D721Med (cell line): Measurements from ENCODE around the gene RAB36.

ENCODE experiments used
- DNase-seq: peaks from one replicate; pipeline ENCODE4 v3.0.0; 2011; ENCODE audit warnings: low spot score; ENCODE audit not compliant: insufficient read length
- FAIRE-seq: peaks from 2 replicates; lab custom pipeline; 2011; peaks lifted over from hg19 to GRCh38; lab: Jason Lieb, UNC
- TF ChIP-seq, protein P1 (sequence below): IDR thresholded peaks from 2 replicates; pipeline ENCODE4 v1.5.1; 2012; ENCODE audit warnings: mild to moderate bottlenecking, control low read depth; ENCODE audit not compliant: insufficient read depth; ENCODE audit errors: missing control alignments

Gene RAB36

DNA sequence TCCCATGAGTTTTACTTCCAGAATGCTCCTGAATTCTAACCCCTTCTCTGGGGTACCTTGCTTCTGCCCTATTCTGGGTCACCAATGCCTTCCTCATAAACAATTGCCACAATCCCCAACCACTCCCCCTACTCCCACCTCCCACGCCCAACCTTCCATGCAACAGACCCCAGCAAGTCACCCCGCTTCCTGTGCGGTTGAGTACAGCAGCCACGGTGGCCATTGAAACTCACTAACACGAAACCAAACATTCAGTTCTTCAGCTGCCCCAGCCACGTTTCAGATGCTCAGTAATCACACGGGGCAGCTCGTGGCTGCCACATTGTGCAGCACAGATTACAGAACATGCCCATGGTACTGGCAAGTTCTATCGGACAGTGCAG is 31.4 kb downstream of the RAB36 start:
- TF ChIP-seq, protein P1, sequence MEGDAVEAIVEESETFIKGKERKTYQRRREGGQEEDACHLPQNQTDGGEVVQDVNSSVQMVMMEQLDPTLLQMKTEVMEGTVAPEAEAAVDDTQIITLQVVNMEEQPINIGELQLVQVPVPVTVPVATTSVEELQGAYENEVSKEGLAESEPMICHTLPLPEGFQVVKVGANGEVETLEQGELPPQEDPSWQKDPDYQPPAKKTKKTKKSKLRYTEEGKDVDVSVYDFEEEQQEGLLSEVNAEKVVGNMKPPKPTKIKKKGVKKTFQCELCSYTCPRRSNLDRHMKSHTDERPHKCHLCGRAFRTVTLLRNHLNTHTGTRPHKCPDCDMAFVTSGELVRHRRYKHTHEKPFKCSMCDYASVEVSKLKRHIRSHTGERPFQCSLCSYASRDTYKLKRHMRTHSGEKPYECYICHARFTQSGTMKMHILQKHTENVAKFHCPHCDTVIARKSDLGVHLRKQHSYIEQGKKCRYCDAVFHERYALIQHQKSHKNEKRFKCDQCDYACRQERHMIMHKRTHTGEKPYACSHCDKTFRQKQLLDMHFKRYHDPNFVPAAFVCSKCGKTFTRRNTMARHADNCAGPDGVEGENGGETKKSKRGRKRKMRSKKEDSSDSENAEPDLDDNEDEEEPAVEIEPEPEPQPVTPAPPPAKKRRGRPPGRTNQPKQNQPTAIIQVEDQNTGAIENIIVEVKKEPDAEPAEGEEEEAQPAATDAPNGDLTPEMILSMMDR, result no peak
- no peak for DNase-seq
- no peak for FAIRE-seq

DNA sequence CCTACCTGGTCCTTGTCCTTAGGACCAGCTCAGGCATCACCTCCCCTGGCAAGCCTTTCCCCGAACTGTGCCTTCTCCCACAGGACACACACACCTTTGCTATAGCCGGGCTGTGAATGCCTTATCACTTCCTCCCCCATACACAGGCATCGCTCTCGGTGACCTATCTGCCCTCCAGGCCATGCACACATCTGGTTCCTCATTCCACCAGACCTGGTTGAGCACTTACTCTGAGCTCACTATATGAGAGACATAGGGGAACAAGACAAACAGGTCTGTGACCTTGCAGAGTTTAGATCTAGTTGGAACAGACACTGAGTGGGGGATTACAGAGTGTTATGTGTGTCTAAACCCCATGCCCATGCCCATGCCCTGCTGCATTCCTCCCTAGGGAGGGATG is 31.9 kb downstream of the RAB36 start:
- no peak for FAIRE-seq

DNA sequence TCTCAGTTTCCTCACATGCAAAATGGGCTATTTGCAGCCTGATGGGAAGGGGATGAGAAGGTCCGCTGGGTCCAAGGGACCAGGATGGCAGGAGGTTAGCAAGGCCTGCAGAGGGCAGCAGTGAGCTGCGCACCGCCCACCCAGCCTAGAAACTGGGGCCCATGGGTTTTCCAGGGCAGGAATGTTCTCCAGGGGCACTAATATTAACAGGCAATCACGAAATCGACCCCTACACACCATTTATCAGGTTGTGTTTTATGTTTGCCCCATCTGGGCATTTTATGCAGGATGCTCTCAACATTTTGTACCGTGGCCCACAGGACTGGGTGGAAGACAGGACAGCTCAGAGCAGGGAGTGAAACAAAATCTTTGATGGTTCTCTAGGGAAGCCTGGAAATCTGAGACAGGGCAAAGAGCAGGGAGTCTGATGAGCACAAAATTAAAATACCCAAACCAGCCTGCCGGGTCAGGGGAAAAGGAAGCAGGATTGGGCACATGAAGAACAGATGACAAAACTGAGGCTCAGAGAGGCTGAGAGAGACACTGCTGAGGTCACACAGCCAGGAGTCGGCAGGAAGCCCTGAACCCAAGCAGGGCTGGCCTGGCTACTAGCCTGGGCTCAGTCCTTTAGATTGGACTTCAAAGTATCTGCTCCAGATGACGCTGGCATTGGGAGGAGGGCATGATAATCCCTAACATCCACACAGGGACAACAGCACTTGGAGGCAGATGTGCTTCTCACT is 33.4 kb downstream of the RAB36 start:
- DNase-seq (peak; percentile 83), FAIRE-seq (no peak)
- TF ChIP-seq, protein P1, result peak; percentile 89

More for the DNA sequence above, 31.9 kb downstream of the RAB36 start:
- no peak for DNase-seq
- TF ChIP-seq, protein P1, result no peak

DNA sequence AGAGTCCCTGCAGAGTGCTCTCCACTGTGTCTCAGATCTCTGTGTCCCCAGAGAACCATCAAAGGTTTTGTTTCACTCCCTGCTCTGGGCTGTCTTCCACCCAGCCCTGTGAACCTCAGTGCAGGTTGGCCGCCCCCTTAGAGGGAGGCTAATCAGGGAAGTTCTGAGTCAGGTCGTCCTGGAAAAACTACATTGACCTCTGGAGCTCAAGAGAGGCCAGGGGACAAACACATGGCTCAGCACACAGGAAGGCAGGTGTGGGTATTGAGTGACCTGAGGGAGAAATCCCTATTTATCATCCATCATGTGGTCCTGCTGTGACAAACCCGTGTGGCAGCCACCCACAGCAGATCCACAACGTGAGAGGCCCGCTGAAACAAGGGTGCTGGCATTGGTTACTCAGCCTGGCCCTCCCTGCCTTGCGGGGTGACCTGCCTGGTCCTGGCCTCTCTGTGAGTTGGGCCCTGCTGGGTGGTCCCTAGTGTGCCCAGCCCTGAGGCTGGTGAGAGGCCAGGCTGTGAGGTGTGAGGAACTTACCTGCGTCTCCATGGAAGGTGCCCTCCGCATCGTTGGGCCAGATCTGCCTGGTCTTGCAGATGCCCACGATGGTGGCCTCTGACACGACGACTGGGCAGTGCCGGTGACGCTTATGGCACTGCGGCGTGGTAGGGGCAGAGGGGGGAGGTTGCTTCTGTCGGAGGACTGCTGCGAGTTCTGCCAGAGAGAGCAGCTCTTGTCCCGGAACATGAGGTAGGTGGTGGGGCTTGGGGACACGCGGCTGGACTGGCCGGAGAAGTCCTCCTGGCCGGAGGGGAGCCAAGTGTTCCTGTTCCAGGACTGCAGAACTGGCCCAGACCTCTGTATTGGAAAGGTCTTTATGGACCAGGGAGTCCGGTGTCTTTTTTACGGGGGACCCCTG is 34.4 kb downstream of the RAB36 start:
- no peak for DNase-seq
- TF ChIP-seq, protein P1, result no peak
- no peak for FAIRE-seq

DNA sequence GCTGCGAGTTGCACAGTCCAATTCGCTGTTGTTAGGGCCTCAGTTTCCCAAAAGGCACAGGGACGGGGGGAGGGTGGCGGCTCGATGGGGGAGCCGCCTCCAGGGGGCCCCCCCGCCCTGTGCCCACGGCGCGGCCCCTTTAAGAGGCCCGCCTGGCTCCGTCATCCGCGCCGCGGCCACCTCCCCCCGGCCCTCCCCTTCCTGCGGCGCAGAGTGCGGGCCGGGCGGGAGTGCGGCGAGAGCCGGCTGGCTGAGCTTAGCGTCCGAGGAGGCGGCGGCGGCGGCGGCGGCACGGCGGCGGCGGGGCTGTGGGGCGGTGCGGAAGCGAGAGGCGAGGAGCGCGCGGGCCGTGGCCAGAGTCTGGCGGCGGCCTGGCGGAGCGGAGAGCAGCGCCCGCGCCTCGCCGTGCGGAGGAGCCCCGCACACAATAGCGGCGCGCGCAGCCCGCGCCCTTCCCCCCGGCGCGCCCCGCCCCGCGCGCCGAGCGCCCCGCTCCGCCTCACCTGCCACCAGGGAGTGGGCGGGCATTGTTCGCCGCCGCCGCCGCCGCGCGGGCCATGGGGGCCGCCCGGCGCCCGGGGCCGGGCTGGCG is 35.1 kb downstream of the RAB36 start, which contains the start of gene BCR:
BCR (plus strand) TSS at position 209 of the 592 bp plus-strand sequence. CDS start 452 bp downstream, outside the sequence.
- TF ChIP-seq, protein P1, result no peak
- DNase-seq (peak; percentile 90), FAIRE-seq (no peak)

DNA sequence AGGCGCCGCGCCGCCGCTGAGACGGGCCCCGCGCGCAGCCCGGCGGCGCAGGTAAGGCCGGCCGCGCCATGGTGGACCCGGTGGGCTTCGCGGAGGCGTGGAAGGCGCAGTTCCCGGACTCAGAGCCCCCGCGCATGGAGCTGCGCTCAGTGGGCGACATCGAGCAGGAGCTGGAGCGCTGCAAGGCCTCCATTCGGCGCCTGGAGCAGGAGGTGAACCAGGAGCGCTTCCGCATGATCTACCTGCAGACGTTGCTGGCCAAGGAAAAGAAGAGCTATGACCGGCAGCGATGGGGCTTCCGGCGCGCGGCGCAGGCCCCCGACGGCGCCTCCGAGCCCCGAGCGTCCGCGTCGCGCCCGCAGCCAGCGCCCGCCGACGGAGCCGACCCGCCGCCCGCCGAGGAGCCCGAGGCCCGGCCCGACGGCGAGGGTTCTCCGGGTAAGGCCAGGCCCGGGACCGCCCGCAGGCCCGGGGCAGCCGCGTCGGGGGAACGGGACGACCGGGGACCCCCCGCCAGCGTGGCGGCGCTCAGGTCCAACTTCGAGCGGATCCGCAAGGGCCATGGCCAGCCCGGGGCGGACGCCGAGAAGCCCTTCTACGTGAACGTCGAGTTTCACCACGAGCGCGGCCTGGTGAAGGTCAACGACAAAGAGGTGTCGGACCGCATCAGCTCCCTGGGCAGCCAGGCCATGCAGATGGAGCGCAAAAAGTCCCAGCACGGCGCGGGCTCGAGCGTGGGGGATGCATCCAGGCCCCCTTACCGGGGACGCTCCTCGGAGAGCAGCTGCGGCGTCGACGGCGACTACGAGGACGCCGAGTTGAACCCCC is 35.8 kb downstream of the RAB36 start:
- DNase-seq, result no peak
- TF ChIP-seq, protein P1, result no peak
- no peak for FAIRE-seq
